Hematopoietic multipotent progenitor cell treated with erythropoietin and hydrocortisone succinate and interleukin-3 and kit ligand, for 8 days (in vitro differentiated cells): Measurements from ENCODE around the gene FERMT1.
"Not testable (repeated sequence)": the region's sequence is repeated elsewhere in the genome, so short reads cannot be mapped to it uniquely, and the experiment has no call there.

Experiments
- DNase-seq: peaks from one replicate; pipeline ENCODE4 v3.0.0-alpha.2; 2015

Gene FERMT1

GRCh38 chr20:6066582-6066981, 56.2 kb downstream of the FERMT1 start:
- no peak for DNase-seq

GRCh38 chr20:6061544-6061943, 61.3 kb downstream of the FERMT1 start:
- DNase-seq, result no peak

GRCh38 chr20:6060213-6060612, 62.6 kb downstream of the FERMT1 start:
- DNase-seq, result no peak

- no peak for DNase-seq
Observed at GRCh38 chr20:6058684-6059295, 64.0 kb downstream of the FERMT1 start.

- no peak for DNase-seq
Observed at GRCh38 chr20:6057691-6058090, 65.1 kb downstream of the FERMT1 start.

GRCh38 chr20:6057139-6057538, 65.7 kb downstream of the FERMT1 start:
- no peak for DNase-seq

GRCh38 chr20:6055981-6056569, 66.8 kb downstream of the FERMT1 start:
- DNase-seq, result no peak

- DNase-seq, result no peak
Observed at GRCh38 chr20:6055161-6055783, 67.6 kb downstream of the FERMT1 start.

- DNase-seq, result not testable (repeated sequence)
Observed at GRCh38 chr20:6054689-6055051, 68.2 kb downstream of the FERMT1 start.

GRCh38 chr20:6053776-6054688, 68.8 kb downstream of the FERMT1 start, which contains the start of gene LRRN4:
LRRN4 (minus strand) TSS chr20:6054060; CDS start chr20:6052799, 1,261 bp downstream.
- no peak for DNase-seq

GRCh38 chr20:6053064-6053775, 69.6 kb downstream of the FERMT1 start:
- no peak for DNase-seq

GRCh38 chr20:6051505-6051904, 71.3 kb downstream of the FERMT1 start:
- no peak for DNase-seq

GRCh38 chr20:6048391-6048790, 74.4 kb downstream of the FERMT1 start:
- DNase-seq, result no peak

- DNase-seq, result no peak
Observed at GRCh38 chr20:6046432-6046831, 76.4 kb downstream of the FERMT1 start.

GRCh38 chr20:6045566-6045965, 77.3 kb downstream of the FERMT1 start:
- DNase-seq, result no peak

GRCh38 chr20:6044115-6044514, 78.7 kb downstream of the FERMT1 start:
- DNase-seq, result peak; percentile 31

GRCh38 chr20:6041808-6042265, 81.0 kb downstream of the FERMT1 start:
- DNase-seq, result no peak

GRCh38 chr20:6040958-6041807, 81.6 kb downstream of the FERMT1 start:
- no peak for DNase-seq

GRCh38 chr20:6040540-6040939, 82.3 kb downstream of the FERMT1 start:
- DNase-seq, result no peak

GRCh38 chr20:6039766-6040165, 83.1 kb downstream of the FERMT1 start:
- no peak for DNase-seq

GRCh38 chr20:6038256-6038655, 84.6 kb downstream of the FERMT1 start:
- no peak for DNase-seq

- no peak for DNase-seq
Observed at GRCh38 chr20:6037082-6037481, 85.7 kb downstream of the FERMT1 start.
